HG02571 (cell line): ENCODE results near the gene OGFOD1.

ENCODE experiments used
- ATAC-seq: cut with Tn5 transposase; IDR thresholded peaks from one replicate; pipeline ENCODE4 v1.9.1; 2021; ENCODE audit warnings: mild to moderate bottlenecking, moderate library complexity; ENCODE audit not compliant: unreplicated experiment

The OGFOD1 gene

GRCh38 chr16:56520251-56520577, 68.9 kb downstream of the OGFOD1 start:
- no peak for ATAC-seq

- no peak for ATAC-seq
These were observed 73.9 kb downstream of the OGFOD1 start for GRCh38 chr16:56525236-56525635.
